ENCODE data around the gene GNAI3. TPM values are rescaled to one million over a fixed set of nuclear protein-coding genes. Genes with fewer than 3 reads are reported as not detected.

The GNAI3 gene
- total and polyA plus RNA-seq, 2 of the 13 experiments (the other 11 are each of a cell fraction or from before 2014, with no cell fraction given), result 4.3 to 9.0 TPM

- no peak for TF ChIP-seq PBX2 (CRISPR knock-in tag; IDR thresholded peaks at IDR 0.05)
- TF ChIP-seq ZBTB1 (CRISPR knock-in tag; IDR thresholded peaks at IDR 0.05; ENCODE audit: borderline replicate concordance), result no peak
- no peak for TF ChIP-seq TEAD3 (CRISPR knock-in tag; optimal IDR thresholded peaks at IDR 0.05; ENCODE audit: borderline replicate concordance)
- peak; percentile 49; the same call in 1 of the 2 replicates for TF ChIP-seq SIN3A (IDR thresholded peaks at IDR 0.05; ENCODE audit: borderline replicate concordance, low read depth, low read length)
- no peak for TF ChIP-seq JDP2 (CRISPR knock-in tag; IDR thresholded peaks at IDR 0.05; ENCODE audit: borderline replicate concordance)
- peak; percentile 6; the same call in 1 of the 2 replicates for TF ChIP-seq ZNF281 (CRISPR knock-in tag; IDR thresholded peaks at IDR 0.05; ENCODE audit: borderline replicate concordance)
- peak; percentile 45 for TF ChIP-seq RBM39 (IDR thresholded peaks at IDR 0.05; ENCODE audit: low read depth, low read length, poor library complexity, severe bottlenecking)
- TF ChIP-seq ZNF724P (CRISPR knock-in tag; IDR thresholded peaks at IDR 0.05; ENCODE audit: borderline replicate concordance), result no peak
- TF ChIP-seq ZNF350 (CRISPR knock-in tag; IDR thresholded peaks at IDR 0.05; ENCODE audit: borderline replicate concordance, low read depth), result peak; percentile 25; the same call in 1 of the 2 replicates
- no peak for TF ChIP-seq ZNF251 (CRISPR knock-in tag; IDR thresholded peaks at IDR 0.05)
- TF ChIP-seq IRF2 (CRISPR knock-in tag; IDR thresholded peaks at IDR 0.05), result 0 out of 2 replicates have a peak, but pooled peaks have one; percentile 21
- TF ChIP-seq ZNF562 (CRISPR knock-in tag; IDR thresholded peaks at IDR 0.05; ENCODE audit: borderline replicate concordance), result no peak
- peak; percentile 65 for TF ChIP-seq IKZF4 (CRISPR knock-in tag; IDR thresholded peaks at IDR 0.05; ENCODE audit: borderline replicate concordance, low read depth, not compliant biosample characterization)
- peak; percentile 49; the same call in 1 of the 2 replicates for TF ChIP-seq ZFP91 (CRISPR knock-in tag; IDR thresholded peaks at IDR 0.05; ENCODE audit: borderline replicate concordance)
- no peak for TF ChIP-seq CBFB (CRISPR knock-in tag; IDR thresholded peaks at IDR 0.05)
- no peak for TF ChIP-seq EEA1 (CRISPR knock-in tag; IDR thresholded peaks at IDR 0.05; ENCODE audit: borderline replicate concordance)
- peak; percentile 96 for TF ChIP-seq CTCF (CRISPR knock-in tag; IDR thresholded peaks at IDR 0.05)
- TF ChIP-seq TCF12 (IDR thresholded peaks at IDR 0.05), result no peak
- TF ChIP-seq TCF12 (CRISPR knock-in tag; IDR thresholded peaks at IDR 0.05), result no peak
- TF ChIP-seq AHR (CRISPR knock-in tag; IDR thresholded peaks at IDR 0.05), result no peak
- no peak for TF ChIP-seq SRSF4 (IDR thresholded peaks at IDR 0.05; ENCODE audit: low read depth, low read length, poor library complexity, severe bottlenecking)
- no peak for TF ChIP-seq U2AF1 (optimal IDR thresholded peaks at IDR 0.05; ENCODE audit: low read depth, low read length)
Observed at GRCh38 chr1:109532365-109533136, 15.9 kb upstream of the GNAI3 start (continued).
